ENCODE data around the gene AGK.
"Not testable (repeated sequence)": the region's sequence is repeated elsewhere in the genome, so short reads cannot be mapped to it uniquely, and the experiment has no call there.

AGK gene

GRCh38 chr7:141557831-141558531 is 6.8 kb downstream of the AGK start:
- DNase-seq, result not testable (repeated sequence)

GRCh38 chr7:141558544-141559183 is 7.5 kb downstream of the AGK start:
- DNase-seq, result peak; percentile 94

GRCh38 chr7:141559961-141560360 is 8.8 kb downstream of the AGK start:
- DNase-seq, result no peak

- no peak for DNase-seq
Measured at GRCh38 chr7:141562036-141562435, 10.8 kb downstream of the AGK start.

- DNase-seq, result no peak
Measured at GRCh38 chr7:141562543-141562942, 11.3 kb downstream of the AGK start.

- DNase-seq, result no peak
Measured at GRCh38 chr7:141562972-141563371, 11.8 kb downstream of the AGK start.

GRCh38 chr7:141563956-141564623 is 12.9 kb downstream of the AGK start:
- DNase-seq, result no peak

- DNase-seq, result no peak
Measured at GRCh38 chr7:141567432-141567831, 16.2 kb downstream of the AGK start.

- no peak for DNase-seq
Measured at GRCh38 chr7:141568227-141568626, 17.0 kb downstream of the AGK start.

- no peak for DNase-seq
Measured at GRCh38 chr7:141571059-141571458, 19.8 kb downstream of the AGK start.

- no peak for DNase-seq
Measured at GRCh38 chr7:141572175-141572574, 21.0 kb downstream of the AGK start.

- DNase-seq, result no peak
Measured at GRCh38 chr7:141573511-141573910, 22.3 kb downstream of the AGK start.

- no peak for DNase-seq
Measured at GRCh38 chr7:141575164-141575563, 24.0 kb downstream of the AGK start.

- DNase-seq, result no peak
Measured at GRCh38 chr7:141575654-141576448, 24.6 kb downstream of the AGK start.

- no peak for DNase-seq
Measured at GRCh38 chr7:141577043-141577839, 26.0 kb downstream of the AGK start.

- DNase-seq, result not testable (repeated sequence)
Measured at GRCh38 chr7:141579953-141580352, 28.7 kb downstream of the AGK start.

GRCh38 chr7:141582063-141582462 is 30.9 kb downstream of the AGK start:
- not testable (repeated sequence) for DNase-seq

- DNase-seq, result no peak
Measured at GRCh38 chr7:141584935-141585334, 33.7 kb downstream of the AGK start.

- DNase-seq, result no peak
Measured at GRCh38 chr7:141585592-141586510, 34.6 kb downstream of the AGK start.

- no peak for DNase-seq
Measured at GRCh38 chr7:141586878-141587277, 35.7 kb downstream of the AGK start.

- DNase-seq, result no peak
Measured at GRCh38 chr7:141587304-141587703, 36.1 kb downstream of the AGK start.
